Vagina (tissue), 2 donors: Measurements from ENCODE around the gene PRR30. TPM values are rescaled to one million over a fixed set of nuclear protein-coding genes. Genes with fewer than 3 reads are reported as not detected.

Experiments used
- DNase-seq, 2 donors: peaks; one replicate each; pipeline ENCODE4 v3.0.0-alpha.2; 2017; ENCODE audit errors: extremely low spot score in 2 of 2
- H3K27ac ChIP-seq: fragments of 200-600 bp; sonication (generic); one replicate; pipeline ENCODE4 v1.5.1; 2019
- H3K27me3 ChIP-seq: fragments of 200-600 bp; sonication (generic); one replicate; pipeline ENCODE4 v1.5.1; 2019
- H3K36me3 ChIP-seq, 2 donors: fragments of 200-600 bp; sonication (generic); one replicate each; pipeline ENCODE4 v1.5.1; 2017 to 2019
- H3K4me1 ChIP-seq: fragments of 200-600 bp; sonication (generic); one replicate; pipeline ENCODE4 v1.5.1; 2019
- H3K4me3 ChIP-seq, 2 donors: fragments of 200-600 bp; sonication (generic); 1 replicate in 1 of 2; 2 replicates in 1 of 2; pipeline ENCODE4 v1.5.1; 2016 to 2019
- H3K9me3 ChIP-seq: fragments of 200-600 bp; sonication (generic); one replicate; pipeline ENCODE4 v1.5.1; 2019
- POLR2A ChIP-seq, 2 donors: fragments of 450-650 bp; IDR thresholded peaks; one replicate each; pipeline ENCODE4 v1.6.1; 2017; ENCODE audit warnings: antibody characterized with exemption in 2 of 2, mild to moderate bottlenecking in 2 of 2, moderate library complexity in 2 of 2
- POLR2AphosphoS5 ChIP-seq, 2 donors: sonication (generic); formaldehyde crosslinking; IDR thresholded peaks; one replicate each; pipeline ENCODE4 v1.9.0; 2017; ENCODE audit warnings: antibody characterized with exemption in 2 of 2, mild to moderate bottlenecking in 2 of 2, low read depth in 1 of 2; ENCODE audit not compliant: insufficient read depth in 1 of 2
- intact Hi-C: fragments of 100-400 bp; cut with DNase I; formaldehyde crosslinking; loops from one replicate; pipeline ENCODE4 v1.15.1; 2023
- total RNA-seq: library from RNA; depleted of rRNA; stranded (reverse); fragments of >200 nt; gene quantifications from one replicate; pipeline ENCODE4 v1.2.3, GENCODE V29; 2016
- TF ChIP-seq, protein P1 (sequence below), 3 experiments: fragments of 450-650 bp in 2 of 3; fragments of 200-600 bp in 1 of 3; sonication (generic) in 1 of 3; IDR thresholded peaks; one replicate each; pipeline ENCODE4 v1.5.1; 2017 to 2019; ENCODE audit warnings: antibody characterized with exemption in 3 of 3, mild to moderate bottlenecking in 2 of 3, moderate library complexity in 2 of 3

The PRR30 gene
- total RNA-seq, 1 donor from 2014 or later, result not detected

- Histone ChIP-seq H3K4me1 (peaks cover 20% of the 10 kb centered on the region), H3K36me3 (peaks cover 0 to 24% of the 10 kb centered on the region in 2 donors), H3K27ac (peak overlapping the region; percentile 89), H3K4me3 (peak overlapping the region; percentile 96 to 99), H3K9me3 (no peaks in the 10 kb centered on the region), H3K27me3 (no peaks in the 10 kb centered on the region)
- no peak for TF ChIP-seq POLR2AphosphoS5 (IDR thresholded peaks at IDR 0.05; ENCODE audit: insufficient read depth in 1 of 2, low read depth in 1 of 2)
- TF ChIP-seq, protein P1, sequence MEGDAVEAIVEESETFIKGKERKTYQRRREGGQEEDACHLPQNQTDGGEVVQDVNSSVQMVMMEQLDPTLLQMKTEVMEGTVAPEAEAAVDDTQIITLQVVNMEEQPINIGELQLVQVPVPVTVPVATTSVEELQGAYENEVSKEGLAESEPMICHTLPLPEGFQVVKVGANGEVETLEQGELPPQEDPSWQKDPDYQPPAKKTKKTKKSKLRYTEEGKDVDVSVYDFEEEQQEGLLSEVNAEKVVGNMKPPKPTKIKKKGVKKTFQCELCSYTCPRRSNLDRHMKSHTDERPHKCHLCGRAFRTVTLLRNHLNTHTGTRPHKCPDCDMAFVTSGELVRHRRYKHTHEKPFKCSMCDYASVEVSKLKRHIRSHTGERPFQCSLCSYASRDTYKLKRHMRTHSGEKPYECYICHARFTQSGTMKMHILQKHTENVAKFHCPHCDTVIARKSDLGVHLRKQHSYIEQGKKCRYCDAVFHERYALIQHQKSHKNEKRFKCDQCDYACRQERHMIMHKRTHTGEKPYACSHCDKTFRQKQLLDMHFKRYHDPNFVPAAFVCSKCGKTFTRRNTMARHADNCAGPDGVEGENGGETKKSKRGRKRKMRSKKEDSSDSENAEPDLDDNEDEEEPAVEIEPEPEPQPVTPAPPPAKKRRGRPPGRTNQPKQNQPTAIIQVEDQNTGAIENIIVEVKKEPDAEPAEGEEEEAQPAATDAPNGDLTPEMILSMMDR (IDR thresholded peaks at IDR 0.05), result no peak
- no peak for DNase-seq
- intact Hi-C loops, result loop anchor here (5.0 kb wide), 1 partner anchor 54 kb away; no protein-coding TSS in a partner anchor
Observed at GRCh38 chr2:27133195-27133875, 5.9 kb downstream of the PRR30 start.

GRCh38 chr2:27131429-27131828 lies 7.8 kb downstream of the PRR30 start:
- Histone ChIP-seq H3K4me3 (no peak overlapping the region), H3K9me3 (no peaks in the 10 kb centered on the region), H3K27ac (no peak overlapping the region), H3K36me3 (peaks cover 0 to 24% of the 10 kb centered on the region in 2 donors), H3K27me3 (no peaks in the 10 kb centered on the region), H3K4me1 (peaks cover 20% of the 10 kb centered on the region)
- TF ChIP-seq, protein P1 (IDR thresholded peaks at IDR 0.05), result no peak
- no peak for TF ChIP-seq POLR2AphosphoS5 (IDR thresholded peaks at IDR 0.05; ENCODE audit: insufficient read depth in 1 of 2, low read depth in 1 of 2)
- no peak for TF ChIP-seq POLR2A (IDR thresholded peaks at IDR 0.05)
- intact Hi-C loops, result loop anchor here (5.0 kb wide), 1 partner anchor 56 kb away; no protein-coding TSS in a partner anchor
- no peak for DNase-seq

- Histone ChIP-seq H3K4me3 (no peak overlapping the region), H3K27me3 (no peaks in the 10 kb centered on the region), H3K27ac (no peak overlapping the region), H3K9me3 (no peaks in the 10 kb centered on the region), H3K4me1 (peaks cover 20% of the 10 kb centered on the region), H3K36me3 (peaks cover 0 to 24% of the 10 kb centered on the region in 2 donors)
- intact Hi-C loops, result loop anchor here (5.0 kb wide), 1 partner anchor 57 kb away; no protein-coding TSS in a partner anchor
- TF ChIP-seq, protein P1 (IDR thresholded peaks at IDR 0.05), result no peak
- TF ChIP-seq POLR2A (IDR thresholded peaks at IDR 0.05), result no peak
- no peak for TF ChIP-seq POLR2AphosphoS5 (IDR thresholded peaks at IDR 0.05; ENCODE audit: insufficient read depth in 1 of 2, low read depth in 1 of 2)
- DNase-seq, result no peak
Observed at GRCh38 chr2:27130396-27130795, 8.8 kb downstream of the PRR30 start.

DNA sequence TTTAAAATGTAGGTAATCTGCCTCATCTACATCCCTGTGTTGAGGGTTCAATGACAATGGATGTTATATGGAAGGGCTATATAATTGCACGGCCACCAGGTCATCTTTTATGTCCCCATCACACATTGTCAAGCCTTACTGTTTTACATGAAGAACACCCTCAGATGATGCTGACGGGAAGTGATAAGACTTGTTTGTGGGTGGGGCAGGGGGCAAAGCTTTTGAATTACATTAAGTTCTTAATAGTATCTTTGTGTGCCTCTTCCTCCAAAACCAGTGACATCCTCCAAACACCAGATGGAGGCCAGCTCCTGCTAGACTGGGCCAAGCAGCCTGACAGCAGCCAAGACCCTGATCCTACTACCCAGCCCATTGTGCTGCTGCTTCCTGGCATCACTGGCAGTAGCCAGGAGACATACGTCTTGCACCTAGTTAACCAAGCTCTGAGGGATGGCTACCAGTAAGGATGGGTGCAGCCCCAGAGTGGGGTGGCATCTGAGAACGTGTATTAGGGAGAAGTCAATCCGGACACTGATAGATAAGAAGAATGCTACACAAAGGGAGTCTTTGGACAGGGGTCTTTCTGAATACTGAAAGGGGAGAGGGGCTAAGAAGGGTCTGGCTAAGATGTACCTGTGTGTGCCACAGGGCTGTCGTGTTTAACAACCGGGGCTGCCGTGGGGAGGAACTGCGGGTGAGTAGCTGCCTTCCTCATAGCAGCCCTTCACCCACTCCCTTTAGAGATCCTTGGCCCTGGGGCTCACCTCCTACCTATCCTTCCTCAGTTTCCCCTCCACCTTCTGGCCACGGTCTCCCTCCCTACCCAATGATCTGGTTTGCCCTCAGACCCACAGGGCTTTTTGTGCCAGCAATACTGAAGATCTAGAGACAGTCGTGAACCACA lies 10.3 kb downstream of the PRR30 start:
- Histone ChIP-seq H3K4me3 (no peak overlapping the region), H3K27me3 (no peaks in the 10 kb centered on the region), H3K27ac (no peak overlapping the region), H3K36me3 (peaks cover 0 to 24% of the 10 kb centered on the region in 2 donors), H3K9me3 (no peaks in the 10 kb centered on the region), H3K4me1 (peaks cover 19% of the 10 kb centered on the region)
- DNase-seq, result no peak
- TF ChIP-seq, protein P1 (IDR thresholded peaks at IDR 0.05), result no peak
- TF ChIP-seq POLR2A (IDR thresholded peaks at IDR 0.05) (no peak), POLR2AphosphoS5 (IDR thresholded peaks at IDR 0.05; ENCODE audit: insufficient read depth in 1 of 2, low read depth in 1 of 2) (no peak)
- intact Hi-C loops, result no loop called here
